Stimulated activated CD8-positive, alpha-beta memory T cell treated with anti-CD3 and anti-CD28 coated beads, Interleukin-4, amount 100 ng/mL, for 1 hour (primary cell): ENCODE measurements around the gene TDRD15.
"Not testable (repeated sequence)": the region's sequence is repeated elsewhere in the genome, so short reads cannot be mapped to it uniquely, and the experiment has no call there.

Experiments used
- DNase-seq, 2 donors: peaks; one replicate each; pipeline ENCODE4 v3.0.0-alpha.2; 2020; ENCODE audit warnings: low read depth in 2 of 2, low spot score in 1 of 2

The TDRD15 gene

GRCh38 chr2:21123473-21124393, at the start of gene TDRD15:
Gene TDRD15, plus strand, starts transcription at chr2:21123968. Its CDS starts 13,500 bp downstream, at chr2:21137468.
- no peak for DNase-seq

DNA sequence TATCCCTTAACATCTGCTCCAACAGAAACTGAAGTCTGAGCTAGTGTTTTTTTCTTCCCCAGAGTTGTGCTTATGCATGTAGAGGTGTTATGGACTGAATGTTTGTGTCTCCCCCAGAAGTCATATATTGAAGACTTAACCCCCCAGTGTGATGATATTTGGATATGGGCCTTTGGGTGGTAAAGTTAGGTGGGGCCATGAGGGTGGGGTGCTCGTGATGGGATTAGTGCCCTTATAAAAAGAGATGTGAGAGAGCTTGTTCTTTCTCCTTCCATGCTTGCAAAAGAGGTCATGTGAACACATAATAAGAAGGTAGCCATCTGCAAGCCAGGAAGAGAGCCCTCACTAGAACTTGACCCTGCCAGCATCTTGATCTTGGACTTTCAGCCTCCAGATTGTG, 45.5 kb upstream of the TDRD15 start:
- no peak for DNase-seq

GRCh38 chr2:21083482-21083881, 40.3 kb upstream of the TDRD15 start:
- DNase-seq = no peak

GRCh38 chr2:21084401-21084800, 39.4 kb upstream of the TDRD15 start:
- DNase-seq = no peak

DNA sequence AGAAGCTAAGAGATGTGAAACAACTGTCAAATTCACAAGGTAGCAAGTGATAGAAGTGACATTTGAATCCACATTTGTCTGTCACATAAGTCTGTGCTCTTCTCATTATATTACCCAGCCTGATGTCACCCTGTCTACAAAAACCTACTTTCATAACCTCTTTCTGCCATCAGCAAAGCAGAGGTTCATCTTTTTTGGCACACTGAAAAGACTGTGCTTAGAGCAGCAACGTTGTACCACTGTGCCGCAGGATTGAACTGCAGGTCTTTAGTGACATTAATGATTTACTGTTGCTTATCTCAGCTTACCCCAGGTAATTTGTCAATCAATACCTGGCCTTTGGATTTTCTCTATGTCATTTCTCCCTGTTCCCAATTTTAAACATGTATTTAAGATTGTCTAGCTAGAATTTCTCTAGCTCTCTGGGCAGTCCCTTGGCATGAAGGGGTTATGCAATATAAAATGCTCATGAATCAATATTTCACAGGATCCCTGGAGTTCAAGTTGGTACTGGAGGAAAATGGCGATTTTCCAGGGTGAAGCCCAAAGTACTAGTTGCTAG, 31.4 kb upstream of the TDRD15 start:
- no peak for DNase-seq

DNA sequence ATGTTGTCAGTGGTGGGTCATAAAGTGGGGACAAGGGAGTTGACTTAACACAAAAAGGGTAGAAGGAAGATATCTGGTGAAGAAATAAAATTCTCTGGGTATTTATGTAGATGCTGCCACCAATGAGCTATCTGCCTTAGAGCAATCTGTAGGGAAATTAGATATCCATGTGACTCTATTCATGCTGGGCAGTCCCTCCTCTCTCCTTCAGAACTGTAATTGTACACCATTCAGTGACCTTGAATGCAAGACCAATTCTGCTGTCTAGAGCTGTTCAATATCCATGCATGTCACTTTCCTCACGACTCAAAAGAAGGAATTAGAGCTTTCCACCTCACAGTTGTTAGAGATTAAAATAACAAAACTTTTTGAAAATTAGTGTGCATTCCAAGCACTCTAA, 28.6 kb upstream of the TDRD15 start:
- no peak for DNase-seq

DNA sequence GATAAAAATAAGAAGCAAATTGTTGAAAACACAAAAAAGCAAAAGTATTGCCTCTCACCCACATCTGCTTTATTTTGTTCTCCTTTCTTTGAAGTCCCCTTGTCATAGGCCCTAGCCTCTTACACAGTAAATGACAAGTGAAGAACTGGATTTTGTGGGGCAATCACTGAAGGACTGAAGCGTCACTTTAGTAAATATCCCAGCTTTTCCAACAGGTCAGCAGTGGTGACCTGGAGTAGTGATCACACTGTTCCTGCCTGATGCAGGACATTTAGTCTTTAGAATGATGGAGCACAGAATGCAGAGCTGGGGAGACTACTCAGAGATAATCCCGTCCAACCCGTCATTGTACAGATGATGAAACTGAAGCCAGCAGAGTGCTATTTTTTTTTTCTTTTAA, 28.1 kb upstream of the TDRD15 start:
- DNase-seq = no peak

DNA sequence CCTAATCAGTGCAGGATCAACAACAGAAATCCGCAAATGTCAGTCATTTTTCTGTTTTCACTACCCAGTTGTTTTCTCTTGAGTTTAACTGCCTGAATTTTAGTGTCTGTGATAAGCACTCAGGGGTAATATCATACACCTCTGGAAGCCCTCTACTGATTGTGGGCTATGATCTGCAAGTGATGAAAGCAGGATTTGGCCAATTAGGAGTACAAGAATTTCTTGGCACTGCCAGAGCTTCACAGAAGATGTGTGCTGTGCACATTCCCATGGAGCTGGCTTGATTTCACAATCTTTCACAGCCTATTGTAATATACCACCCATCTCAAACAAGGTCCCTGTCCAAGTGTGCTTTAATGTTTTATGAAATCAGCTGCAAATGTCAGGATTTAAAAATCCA, 27.3 kb upstream of the TDRD15 start:
- DNase-seq = no peak

GRCh38 chr2:21097331-21097730, 26.4 kb upstream of the TDRD15 start:
- DNase-seq = no peak

GRCh38 chr2:21098294-21098693, 25.5 kb upstream of the TDRD15 start:
- no peak for DNase-seq

GRCh38 chr2:21099281-21099907, 24.4 kb upstream of the TDRD15 start:
- no peak for DNase-seq

GRCh38 chr2:21101514-21102155, 22.1 kb upstream of the TDRD15 start:
- not testable (repeated sequence) for DNase-seq

DNA sequence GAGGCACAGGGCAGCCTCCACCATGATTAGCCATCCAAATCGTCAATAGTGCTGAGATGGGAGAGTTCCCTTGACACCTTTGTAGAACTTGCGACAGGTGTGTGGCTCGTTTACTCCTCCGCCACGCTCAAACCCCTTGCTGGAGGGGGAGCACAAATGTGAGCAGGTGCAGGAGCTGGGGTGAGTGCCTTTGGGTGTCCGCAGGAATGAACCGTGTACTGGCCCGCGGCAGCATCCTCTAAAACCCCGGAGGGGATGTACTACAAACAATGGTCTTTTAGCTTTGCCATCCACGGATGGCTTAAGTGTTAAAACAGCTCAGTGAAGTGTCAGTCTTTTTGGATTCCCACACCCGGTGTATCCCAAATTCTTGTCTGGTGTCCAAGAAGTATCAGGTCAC, 21.4 kb upstream of the TDRD15 start:
- no peak for DNase-seq

DNA sequence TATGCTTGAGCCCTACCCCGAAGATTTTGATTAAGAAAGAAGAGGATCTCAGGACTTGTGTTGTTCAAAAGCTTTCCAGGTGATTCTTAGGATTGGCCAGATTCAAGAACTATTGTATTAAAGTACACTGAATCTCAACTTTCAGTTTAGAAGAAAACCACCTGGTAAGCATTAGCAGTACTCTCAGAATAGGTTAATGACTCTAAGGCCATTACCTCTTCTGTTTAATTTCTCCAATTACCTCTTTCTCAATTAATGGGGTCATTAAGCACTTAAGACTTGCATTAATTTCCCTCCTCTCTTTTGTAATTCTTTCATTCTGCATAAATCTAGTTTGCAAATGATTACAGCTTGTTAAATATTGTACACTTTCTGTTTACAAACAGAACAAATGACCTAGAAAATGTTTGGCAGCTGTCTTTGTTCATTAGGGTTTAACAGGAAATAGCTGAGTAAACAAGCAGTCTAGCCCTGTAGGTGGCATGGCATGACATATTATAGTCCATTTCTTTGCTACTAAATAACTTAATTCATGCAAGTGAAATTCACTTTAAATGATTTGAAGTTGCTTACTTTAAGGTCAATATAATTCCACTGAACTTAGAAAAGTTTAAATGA, 20.4 kb upstream of the TDRD15 start:
- DNase-seq = no peak

DNA sequence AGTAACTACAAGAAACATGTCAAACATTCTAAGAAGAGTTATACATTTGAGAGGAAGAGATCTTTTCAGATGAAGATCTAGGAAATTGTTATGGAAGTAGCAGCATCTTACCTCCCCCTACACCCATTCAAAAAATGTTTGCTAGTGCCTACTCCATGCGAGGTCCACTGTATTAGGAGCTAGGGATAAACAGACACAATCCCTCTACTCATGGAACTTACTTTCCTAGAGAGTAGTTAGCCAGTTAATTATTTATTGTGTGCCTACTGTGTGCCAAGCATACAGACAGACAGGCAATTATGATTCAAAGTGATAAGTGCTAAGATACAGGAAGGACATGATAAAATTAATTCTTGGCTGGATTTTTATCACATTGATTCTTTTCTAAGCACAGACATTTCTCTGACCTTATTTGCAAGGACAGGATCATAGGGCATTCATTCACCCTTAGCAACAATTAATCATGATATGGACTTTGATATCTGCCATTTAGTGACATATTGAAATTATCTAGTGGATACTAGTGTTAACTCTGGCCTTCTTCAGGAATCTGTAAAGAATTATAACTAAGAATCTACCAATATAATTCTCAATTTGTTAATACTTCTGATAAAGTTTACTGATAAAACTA, 19.6 kb upstream of the TDRD15 start:
- no peak for DNase-seq

GRCh38 chr2:21111012-21111411, 12.8 kb upstream of the TDRD15 start:
- no peak for DNase-seq

DNA sequence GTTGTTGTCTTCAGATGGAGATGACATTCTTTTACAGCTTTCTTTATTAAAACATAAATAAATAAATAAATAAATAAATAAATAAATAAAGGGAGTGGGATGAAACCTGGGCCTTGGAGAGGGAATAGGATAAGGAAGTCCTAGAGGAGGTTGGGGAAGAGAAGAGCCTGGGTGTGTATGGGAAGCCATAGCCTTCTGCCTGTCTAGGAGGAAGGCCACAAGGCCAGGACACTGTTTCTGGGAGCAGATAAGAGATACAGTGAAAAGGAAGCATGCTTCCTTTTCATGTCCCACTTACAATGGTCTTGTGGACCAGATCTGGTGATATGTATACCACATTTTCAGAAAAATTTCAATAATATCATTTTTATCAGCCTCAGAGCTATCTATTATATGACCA, 6.1 kb upstream of the TDRD15 start:
- DNase-seq = no peak

GRCh38 chr2:21118302-21118920, 5.4 kb upstream of the TDRD15 start:
- DNase-seq = no peak

- no peak for DNase-seq
Observed at GRCh38 chr2:21131861-21132260, 8.1 kb downstream of the TDRD15 start.

DNA sequence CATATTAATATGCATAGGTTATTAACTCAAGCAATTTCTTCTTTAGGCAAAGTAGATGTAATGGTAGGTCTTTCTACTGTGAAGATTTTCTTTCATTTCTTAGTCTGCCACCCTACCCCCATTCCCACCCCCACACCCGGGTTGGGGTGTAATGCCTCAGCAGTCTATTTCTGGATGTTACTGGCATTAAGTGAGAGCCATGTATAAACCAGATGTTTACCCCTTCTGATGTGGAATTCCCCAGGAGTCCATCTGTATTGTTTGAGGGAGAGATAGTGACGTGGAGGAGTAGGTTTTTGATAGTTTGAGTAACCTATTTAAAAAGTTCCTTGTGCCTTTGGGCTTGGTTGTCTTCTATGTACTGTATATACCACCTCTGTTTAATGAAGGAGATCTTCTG, 11.8 kb downstream of the TDRD15 start:
- DNase-seq = no peak
